Occipital lobe (tissue), 2 donors: Measurements from ENCODE around the gene UBA7. TPM values are rescaled to one million over a fixed set of nuclear protein-coding genes. Genes with fewer than 3 reads are reported as not detected.

Experiments used
- small RNA-seq: library from RNA; depleted of rRNA; stranded (forward); fragments of <200 nt; gene quantifications from one replicate; pipeline ENCODE3, GENCODE V24; 2014
- total RNA-seq: library from RNA; depleted of rRNA; stranded (reverse); fragments of >200 nt; gene quantifications from one replicate; pipeline ENCODE4 v1.2.3, GENCODE V29; 2014

Gene UBA7
- total RNA-seq, 1 donor from 2014 or later = 3.4 TPM

Small RNAs within 50 kb of the gene (small RNA-seq; reads per million reads assigned to genes)
- gene COX6CP14 (not detected), gene RN7SL217P (not detected)

Other genes with a start within 250 kb of the UBA7 start
- gene APEH, start 139.6 kb downstream of the UBA7 start, total RNA-seq = 65.4 TPM
- gene MST1, start 124.5 kb downstream of the UBA7 start, total RNA-seq = 7.5 TPM
- gene RNF123, start 124.4 kb downstream of the UBA7 start, total RNA-seq = 23.2 TPM
- gene AMIGO3, start 94.3 kb downstream of the UBA7 start, total RNA-seq = 0.78 TPM
- 10.6 TPM for gene GMPPB, start 90.0 kb downstream of the UBA7 start, total RNA-seq
- 70.3 TPM for gene IP6K1, start 27.4 kb downstream of the UBA7 start, total RNA-seq
- not detected for gene CDHR4, start 14.1 kb downstream of the UBA7 start, total RNA-seq
- 12.3 TPM for gene INKA1, start 10.7 kb downstream of the UBA7 start, total RNA-seq
- 2.2 TPM for gene TRAIP, start 42.6 kb upstream of the UBA7 start, total RNA-seq
- gene CAMKV, start 56.0 kb upstream of the UBA7 start, total RNA-seq = 188 TPM
- gene MST1R, start 89.9 kb upstream of the UBA7 start, total RNA-seq = 0.31 TPM
- 16.8 TPM for gene MON1A, start 115.9 kb upstream of the UBA7 start, total RNA-seq
- 83.3 TPM for gene RBM6, start 126.2 kb upstream of the UBA7 start, total RNA-seq